HL-60 (cell line): ENCODE measurements around the gene ANKRD39.

Experiments
- DNase-seq, 2 experiments: peaks; one replicate each; pipeline ENCODE4 v3.0.0-alpha.2; 2010 to 2020; ENCODE audit warnings: low read depth in 1 of 2, low spot score in 1 of 2
- H3K27ac ChIP-seq: fragments of 250-450 bp; sonication (Bioruptor Pico); replicated peaks from 2 replicates; pipeline ENCODE4 v1.5.1; 2020; ENCODE audit warnings: mild to moderate bottlenecking, moderate library complexity
- H3K27me3 ChIP-seq: fragments of 250-450 bp; sonication (Bioruptor Pico); 2 replicates; pipeline ENCODE4 v1.5.1; 2021; ENCODE audit warnings: mild to moderate bottlenecking, moderate library complexity; ENCODE audit not compliant: insufficient read depth, poor library complexity, severe bottlenecking
- H3K4me3 ChIP-seq: replicated peaks from 2 replicates; pipeline ENCODE4 v1.5.1; 2011; ENCODE audit warnings: mild to moderate bottlenecking, control low read depth, low read length; ENCODE audit not compliant: insufficient read depth
- GABPA ChIP-seq: IDR thresholded peaks from 2 replicates; pipeline ENCODE4 v1.6.1; 2012; ENCODE audit warnings: low read depth
- POLR2AphosphoS5 ChIP-seq: IDR thresholded peaks from 2 replicates; pipeline ENCODE4 v1.6.1; 2012; ENCODE audit warnings: low read depth
- SPI1 ChIP-seq: IDR thresholded peaks from 2 replicates; pipeline ENCODE4 v1.6.1; 2012; ENCODE audit warnings: low read depth, mild to moderate bottlenecking, borderline replicate concordance
- TF ChIP-seq, protein P1 (sequence below): IDR thresholded peaks from one replicate; pipeline ENCODE4 v1.5.1; 2011; ENCODE audit warnings: low read length, control low read depth, inconsistent platforms; ENCODE audit not compliant: insufficient read depth
- TF ChIP-seq, protein P2 (sequence below): IDR thresholded peaks from 2 replicates; pipeline ENCODE4 v1.6.1; 2012; ENCODE audit warnings: low read depth; ENCODE audit not compliant: insufficient replicate concordance

ANKRD39 gene

DNA sequence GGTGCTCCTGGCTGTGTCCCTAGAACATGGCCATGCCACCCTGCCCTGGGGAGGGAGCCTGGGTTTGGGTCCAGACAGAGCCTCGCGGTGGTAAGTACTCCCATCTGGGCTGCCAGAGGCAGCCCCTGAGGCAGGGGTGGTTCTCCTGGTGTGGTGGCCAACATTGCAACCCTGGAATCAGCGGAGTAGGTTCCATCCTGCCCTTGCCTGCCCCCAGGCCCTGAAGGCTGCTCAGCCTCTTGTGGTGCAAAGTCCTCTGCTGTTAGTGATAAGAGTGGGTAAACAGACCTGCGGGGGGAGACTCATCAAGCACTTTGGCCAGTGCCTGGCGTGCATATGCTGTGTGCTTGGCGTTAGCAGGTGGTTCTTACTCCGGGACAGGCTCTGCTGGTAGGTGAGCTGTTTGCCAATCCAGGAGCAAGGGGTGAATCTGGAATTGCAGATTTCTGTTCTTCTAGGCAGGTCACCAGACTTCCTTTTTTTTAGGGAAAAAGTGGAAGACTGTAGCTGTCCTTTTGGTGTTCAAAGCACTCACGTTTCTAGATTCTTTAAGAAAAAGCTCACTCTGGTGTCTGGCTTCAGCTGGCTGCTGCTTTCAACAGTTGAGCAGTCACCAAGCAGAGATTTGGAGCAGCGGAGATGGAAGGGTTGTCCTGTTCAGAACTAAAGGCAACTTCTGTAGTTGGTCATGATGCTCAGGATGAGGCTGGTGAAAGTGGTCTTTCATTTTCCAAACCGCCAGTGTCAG, 38.5 kb downstream of the ANKRD39 start:
- Histone ChIP-seq H3K27me3 (no peaks in the 10 kb centered on the region), H3K4me3 (no peak overlapping the region), H3K27ac (no peak overlapping the region)
- TF ChIP-seq, protein P1, sequence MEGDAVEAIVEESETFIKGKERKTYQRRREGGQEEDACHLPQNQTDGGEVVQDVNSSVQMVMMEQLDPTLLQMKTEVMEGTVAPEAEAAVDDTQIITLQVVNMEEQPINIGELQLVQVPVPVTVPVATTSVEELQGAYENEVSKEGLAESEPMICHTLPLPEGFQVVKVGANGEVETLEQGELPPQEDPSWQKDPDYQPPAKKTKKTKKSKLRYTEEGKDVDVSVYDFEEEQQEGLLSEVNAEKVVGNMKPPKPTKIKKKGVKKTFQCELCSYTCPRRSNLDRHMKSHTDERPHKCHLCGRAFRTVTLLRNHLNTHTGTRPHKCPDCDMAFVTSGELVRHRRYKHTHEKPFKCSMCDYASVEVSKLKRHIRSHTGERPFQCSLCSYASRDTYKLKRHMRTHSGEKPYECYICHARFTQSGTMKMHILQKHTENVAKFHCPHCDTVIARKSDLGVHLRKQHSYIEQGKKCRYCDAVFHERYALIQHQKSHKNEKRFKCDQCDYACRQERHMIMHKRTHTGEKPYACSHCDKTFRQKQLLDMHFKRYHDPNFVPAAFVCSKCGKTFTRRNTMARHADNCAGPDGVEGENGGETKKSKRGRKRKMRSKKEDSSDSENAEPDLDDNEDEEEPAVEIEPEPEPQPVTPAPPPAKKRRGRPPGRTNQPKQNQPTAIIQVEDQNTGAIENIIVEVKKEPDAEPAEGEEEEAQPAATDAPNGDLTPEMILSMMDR, result no peak
- TF ChIP-seq GABPA, result no peak
- TF ChIP-seq SPI1, result peak; percentile 22; the same call in 1 of the 2 replicates
- TF ChIP-seq POLR2AphosphoS5, result no peak
- DNase-seq, result no peak

- TF ChIP-seq, protein P2, sequence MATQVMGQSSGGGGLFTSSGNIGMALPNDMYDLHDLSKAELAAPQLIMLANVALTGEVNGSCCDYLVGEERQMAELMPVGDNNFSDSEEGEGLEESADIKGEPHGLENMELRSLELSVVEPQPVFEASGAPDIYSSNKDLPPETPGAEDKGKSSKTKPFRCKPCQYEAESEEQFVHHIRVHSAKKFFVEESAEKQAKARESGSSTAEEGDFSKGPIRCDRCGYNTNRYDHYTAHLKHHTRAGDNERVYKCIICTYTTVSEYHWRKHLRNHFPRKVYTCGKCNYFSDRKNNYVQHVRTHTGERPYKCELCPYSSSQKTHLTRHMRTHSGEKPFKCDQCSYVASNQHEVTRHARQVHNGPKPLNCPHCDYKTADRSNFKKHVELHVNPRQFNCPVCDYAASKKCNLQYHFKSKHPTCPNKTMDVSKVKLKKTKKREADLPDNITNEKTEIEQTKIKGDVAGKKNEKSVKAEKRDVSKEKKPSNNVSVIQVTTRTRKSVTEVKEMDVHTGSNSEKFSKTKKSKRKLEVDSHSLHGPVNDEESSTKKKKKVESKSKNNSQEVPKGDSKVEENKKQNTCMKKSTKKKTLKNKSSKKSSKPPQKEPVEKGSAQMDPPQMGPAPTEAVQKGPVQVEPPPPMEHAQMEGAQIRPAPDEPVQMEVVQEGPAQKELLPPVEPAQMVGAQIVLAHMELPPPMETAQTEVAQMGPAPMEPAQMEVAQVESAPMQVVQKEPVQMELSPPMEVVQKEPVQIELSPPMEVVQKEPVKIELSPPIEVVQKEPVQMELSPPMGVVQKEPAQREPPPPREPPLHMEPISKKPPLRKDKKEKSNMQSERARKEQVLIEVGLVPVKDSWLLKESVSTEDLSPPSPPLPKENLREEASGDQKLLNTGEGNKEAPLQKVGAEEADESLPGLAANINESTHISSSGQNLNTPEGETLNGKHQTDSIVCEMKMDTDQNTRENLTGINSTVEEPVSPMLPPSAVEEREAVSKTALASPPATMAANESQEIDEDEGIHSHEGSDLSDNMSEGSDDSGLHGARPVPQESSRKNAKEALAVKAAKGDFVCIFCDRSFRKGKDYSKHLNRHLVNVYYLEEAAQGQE, result no peak
- TF ChIP-seq SPI1, result no peak
- TF ChIP-seq, protein P1, result no peak
- no peak for TF ChIP-seq GABPA
- TF ChIP-seq POLR2AphosphoS5, result no peak
- Histone ChIP-seq H3K27ac (no peak overlapping the region), H3K4me3 (peak overlapping the region; percentile 82), H3K27me3 (no peaks in the 10 kb centered on the region)
- no peak for DNase-seq
Observed at GRCh38 chr2:96817882-96818281, 39.9 kb downstream of the ANKRD39 start.

DNA sequence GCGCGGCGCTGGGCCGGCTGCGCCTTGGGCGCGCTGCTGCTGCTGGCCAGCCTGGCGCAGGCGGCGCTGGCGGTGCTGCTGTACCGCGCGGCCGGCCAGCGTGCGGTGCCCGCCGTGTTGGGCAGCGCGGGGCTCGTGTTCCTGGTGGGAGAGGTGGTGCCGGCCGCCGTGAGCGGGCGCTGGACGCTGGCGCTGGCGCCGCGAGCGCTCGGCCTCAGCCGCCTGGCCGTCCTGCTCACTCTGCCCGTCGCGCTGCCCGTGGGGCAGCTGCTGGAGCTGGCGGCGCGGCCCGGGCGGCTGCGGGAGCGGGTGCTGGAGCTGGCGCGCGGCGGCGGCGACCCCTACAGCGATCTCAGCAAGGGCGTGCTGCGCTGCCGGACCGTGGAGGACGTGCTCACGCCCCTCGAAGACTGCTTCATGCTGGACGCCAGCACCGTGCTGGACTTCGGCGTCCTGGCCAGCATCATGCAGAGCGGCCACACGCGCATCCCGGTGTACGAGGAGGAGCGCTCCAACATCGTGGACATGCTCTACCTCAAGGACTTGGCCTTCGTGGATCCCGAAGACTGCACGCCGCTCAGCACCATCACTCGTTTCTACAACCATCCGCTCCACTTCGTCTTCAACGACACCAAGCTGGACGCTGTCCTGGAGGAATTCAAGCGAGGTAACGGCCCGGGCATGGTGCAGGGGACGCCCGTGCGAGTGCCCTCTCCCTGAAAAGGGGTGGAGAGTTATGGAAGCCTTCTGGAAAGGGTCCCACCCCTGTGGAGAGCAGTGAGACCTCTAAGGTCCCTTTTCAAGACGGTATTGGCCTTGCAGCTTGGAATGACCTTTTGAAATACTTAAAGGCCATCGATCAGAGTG, 40.7 kb downstream of the ANKRD39 start:
- peak overlapping the region; percentile 82 for H3K4me3 ChIP-seq
- no peak overlapping the region for H3K27ac ChIP-seq
- TF ChIP-seq GABPA (no peak), POLR2AphosphoS5 (no peak), SPI1 (no peak)
- TF ChIP-seq, protein P2, result no peak
- TF ChIP-seq, protein P1, result no peak
- DNase-seq, result no peak
- H3K27me3 ChIP-seq, result no peaks in the 10 kb centered on the region
